NCI-H2227 treated with DMSO at 0.1 percent for 48 hours (cell line): Measurements from ENCODE around the gene NEK7.

ENCODE experiments used
- DNase-seq: peaks from one replicate; lab custom pipeline; 2025; lab: John Stamatoyannopoulos, UW

The NEK7 gene

DNA sequence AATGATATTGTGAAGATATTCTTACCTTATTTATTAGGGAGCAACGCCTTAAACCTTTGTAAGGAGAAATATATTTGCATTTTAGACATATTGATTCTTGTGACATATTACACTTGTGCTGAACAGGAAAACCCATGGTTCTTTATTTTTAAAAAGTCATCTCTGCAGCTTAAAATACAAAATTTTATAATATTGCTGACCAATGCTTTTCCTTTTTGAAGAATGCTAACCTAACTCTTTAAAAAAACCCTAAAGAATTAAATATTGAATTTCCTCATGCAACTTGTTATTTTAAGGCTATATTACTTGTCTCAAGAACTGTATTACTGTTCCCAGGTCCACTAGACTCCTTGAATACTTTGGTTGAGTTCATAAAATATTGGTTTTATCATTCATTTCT, 99.0 kb downstream of the NEK7 start:
- DNase-seq: no peak

DNA sequence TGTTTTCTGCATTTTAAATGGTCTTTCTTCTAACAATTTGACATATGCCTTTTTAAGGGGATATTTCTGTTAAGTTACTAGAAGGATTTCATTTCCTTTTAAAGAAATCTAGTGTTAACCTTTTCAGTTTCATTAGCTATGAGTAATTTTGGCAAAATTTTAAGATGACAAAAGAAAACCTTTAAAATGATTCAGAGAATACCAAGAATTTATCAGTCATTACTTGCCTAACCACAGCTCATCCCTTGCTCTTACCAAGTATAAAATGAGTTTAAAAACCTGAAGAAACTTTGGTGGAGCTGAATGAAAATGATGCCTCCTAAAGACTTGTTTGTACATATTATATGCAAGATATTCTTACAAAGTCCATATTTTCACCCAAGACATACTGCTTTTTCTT, 101.7 kb downstream of the NEK7 start:
- no peak for DNase-seq

DNA sequence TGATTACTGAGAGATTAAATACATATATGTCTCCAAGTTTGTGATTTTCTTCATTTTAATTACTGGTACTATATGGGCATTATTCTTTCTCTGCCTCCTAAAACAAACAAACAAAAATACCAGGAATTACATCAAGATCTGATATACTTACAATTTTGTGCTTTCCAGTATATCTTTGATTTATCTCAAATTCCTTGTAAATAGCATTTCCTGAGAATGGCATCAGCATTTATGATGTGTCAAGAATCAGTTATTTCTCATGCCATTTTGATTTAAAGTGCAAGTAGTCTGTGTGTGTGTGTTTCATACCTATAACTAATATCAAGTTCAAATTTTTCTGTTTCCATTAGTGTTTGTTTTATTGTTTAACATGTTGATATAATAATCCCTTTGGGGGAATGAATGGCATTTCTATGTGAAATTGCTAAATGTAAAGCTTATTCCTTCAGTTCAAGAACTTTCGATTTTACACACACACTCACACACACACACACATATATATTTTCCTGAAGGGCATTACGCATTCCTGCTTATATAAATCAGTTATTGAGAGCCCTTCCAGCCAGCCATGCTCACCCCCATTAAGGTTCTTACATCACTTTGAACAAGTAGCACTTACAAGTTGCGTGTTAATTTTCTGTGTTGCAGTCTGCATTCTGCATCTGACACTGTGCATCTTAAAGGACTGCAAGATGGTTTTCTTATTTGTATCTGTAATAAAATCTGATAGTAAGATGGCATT, 102.7 kb downstream of the NEK7 start:
- DNase-seq: no peak

DNA sequence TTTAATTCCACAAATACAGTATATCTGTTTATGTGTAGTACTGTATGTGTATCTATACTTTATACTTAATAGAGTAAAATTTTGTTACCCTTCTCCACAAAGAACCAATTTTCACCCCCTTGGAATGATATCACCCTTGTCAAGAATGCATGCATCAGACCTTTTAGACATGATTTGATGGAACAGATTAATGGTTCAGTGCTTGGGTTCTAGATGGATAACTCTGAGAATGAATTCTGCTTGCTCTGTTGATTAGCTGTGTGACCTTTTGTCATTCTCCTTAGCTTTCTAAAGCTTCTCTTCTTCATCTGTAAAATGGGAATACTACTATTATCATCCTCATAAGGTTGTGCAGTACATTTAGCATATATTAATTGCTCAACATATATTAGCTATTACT, 105.1 kb downstream of the NEK7 start:
- no peak for DNase-seq

- DNase-seq: no peak
Measured at GRCh38 chr1:198263186-198263585, 106.4 kb downstream of the NEK7 start.

GRCh38 chr1:198264282-198264681, 107.5 kb downstream of the NEK7 start:
- DNase-seq: no peak

DNA sequence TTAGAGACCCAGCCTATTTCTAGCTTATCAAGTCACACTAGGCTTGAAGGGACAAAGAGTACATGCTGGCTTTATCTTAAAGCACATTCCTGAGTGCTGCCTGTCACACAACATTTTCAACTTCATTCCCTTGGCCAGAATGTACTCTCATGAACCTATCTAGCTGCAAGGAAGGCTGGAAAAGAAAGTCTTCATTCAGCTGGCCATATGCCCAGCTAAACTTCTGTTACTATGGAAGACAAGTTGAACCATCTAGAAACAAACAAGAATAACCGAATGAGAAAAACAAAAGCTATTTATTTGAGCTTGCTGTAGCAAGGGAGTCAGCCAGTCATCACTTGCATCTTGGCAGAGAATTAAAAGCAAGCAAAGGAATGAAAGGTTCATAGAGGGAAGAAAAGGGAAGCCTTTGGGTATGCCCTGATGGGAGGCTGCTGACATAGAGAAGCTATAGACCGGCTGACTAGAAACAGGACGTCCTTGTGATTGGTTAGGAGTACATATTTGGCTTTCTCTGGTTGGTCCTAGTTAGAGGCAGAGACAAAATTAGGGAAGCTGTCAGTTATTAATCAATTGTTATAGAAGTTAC, 108.4 kb downstream of the NEK7 start:
- no peak for DNase-seq

DNA sequence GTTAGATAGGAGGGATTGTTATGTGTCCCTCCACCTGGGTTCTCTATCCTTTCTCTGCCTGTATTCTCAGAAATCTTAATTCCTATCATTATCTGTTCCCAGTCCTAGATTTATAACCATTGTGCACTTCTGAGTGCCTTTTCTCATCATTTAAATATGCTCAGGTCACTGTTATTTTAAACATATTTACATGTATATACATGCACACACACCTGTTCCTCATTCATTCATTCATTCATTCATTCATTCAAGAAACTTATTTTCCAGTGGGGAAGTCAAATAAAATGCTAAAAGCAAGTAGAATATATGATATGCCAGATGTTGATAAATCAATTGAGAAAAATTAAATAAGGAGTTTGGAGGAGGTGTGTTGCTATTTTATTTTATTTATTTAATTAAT, 110.3 kb downstream of the NEK7 start:
- no peak for DNase-seq

- DNase-seq: no peak
Measured at GRCh38 chr1:198267921-198268320, 111.1 kb downstream of the NEK7 start.

DNA sequence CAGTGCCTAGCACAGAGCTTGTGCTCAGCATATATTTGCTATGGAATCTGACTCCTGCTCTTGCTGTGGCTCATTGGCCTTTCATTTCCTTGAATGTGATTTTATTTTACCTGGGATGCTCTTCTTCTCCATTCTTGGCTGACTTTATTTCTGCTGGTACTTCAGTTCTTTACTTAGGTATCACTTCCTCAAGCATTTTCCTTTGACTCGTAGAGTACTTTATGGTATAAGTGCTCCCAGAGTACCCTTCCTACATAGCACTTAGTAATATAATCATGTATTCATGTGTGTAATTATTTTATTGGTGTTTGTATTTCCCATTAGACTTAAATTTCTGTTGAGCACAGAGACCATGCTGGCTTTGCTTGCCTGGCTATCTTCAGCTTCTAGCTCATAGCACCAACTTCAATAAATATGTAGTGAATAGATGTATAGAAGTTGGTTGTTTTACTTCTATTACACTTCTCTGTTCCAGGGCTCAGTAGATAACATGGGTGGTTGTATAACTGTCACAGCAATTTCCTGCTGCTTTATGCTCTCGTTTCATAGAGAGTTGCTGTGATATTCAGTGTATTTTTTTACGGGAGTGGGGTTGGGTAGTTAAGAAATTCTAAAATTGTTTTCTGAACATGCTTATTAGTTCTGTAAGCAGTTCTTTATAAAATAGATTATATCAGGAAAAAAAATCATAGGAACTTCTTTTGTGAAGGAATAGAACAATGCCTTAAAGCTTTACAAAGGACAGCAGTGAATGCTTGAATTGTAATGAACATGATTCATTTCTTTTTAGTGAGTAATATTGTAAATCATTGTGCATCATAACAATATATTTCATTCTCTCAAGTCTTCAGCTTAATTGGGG, 112.2 kb downstream of the NEK7 start:
- no peak for DNase-seq

GRCh38 chr1:198269646-198269940, 112.8 kb downstream of the NEK7 start:
- no peak for DNase-seq

DNA sequence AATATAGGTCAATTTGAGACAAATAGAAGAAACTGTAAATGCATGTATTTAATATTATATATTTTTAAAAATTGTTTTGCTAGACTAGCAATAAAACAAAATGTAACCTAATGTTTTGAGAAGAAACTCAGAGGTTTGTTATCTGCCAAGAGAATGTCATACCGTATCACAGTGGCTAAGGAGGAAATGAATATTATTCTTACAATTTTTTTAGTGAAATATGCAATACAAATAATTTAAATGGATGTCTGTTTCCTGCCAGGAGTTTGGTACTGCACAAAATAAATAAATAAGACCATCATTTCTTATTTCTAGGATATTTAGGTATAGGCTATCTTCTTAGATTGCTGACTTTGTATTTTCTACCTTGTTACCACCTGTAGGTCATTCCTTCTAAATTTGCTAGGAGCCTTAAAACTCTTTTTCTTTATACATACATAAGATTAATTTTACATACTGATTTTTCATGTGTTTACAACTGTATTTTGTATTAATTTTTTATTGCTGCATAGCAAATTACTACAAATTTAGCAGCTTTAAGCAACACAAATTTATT, 113.6 kb downstream of the NEK7 start:
- DNase-seq: no peak

DNA sequence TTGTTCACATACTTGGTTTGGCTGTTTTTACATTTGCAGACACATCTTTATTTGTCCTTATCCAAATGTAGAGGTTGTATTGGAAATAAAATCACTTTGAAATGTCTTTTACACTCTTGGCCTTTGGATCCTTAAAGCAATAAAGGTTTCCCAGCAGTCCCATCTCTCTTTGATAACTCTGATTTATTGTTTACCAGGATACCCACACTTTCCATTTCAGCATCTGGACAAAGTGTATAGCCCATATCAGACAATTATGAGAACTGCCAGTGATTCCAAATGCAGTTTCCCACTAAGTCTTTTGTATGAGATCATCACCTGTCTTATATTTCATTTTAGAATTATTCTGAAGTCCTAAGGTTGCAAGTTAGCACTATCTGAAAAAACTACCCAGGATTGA, 114.7 kb downstream of the NEK7 start:
- no peak for DNase-seq

- no peak for DNase-seq
Measured at GRCh38 chr1:198272492-198272891, 115.7 kb downstream of the NEK7 start.

DNA sequence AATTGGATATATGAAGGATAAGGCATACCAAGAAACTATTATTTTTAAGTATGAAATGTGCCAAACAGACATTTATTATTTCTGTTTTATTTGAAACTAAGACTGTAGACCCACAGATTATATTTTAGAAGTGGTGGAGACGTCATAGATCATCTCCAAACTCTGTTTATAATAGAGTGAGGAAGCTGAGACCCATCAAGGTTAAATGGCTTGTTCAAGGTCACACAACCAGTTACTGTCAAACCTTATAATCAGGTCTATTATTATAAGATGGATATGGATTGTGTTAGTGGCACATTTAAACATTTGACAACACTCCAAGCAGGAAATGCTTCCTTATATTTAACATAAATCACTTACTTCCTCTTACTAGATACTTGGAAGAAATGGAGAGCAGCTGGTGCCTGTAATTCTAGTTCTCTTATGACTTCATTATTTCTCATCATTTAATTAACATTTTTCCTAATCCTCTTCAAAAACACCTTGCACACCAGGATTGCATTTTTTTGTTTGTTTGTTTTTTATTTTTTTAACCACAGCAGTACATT, 117.0 kb downstream of the NEK7 start:
- no peak for DNase-seq

- no peak for DNase-seq
Measured at GRCh38 chr1:198275597-198275996, 118.8 kb downstream of the NEK7 start.

DNA sequence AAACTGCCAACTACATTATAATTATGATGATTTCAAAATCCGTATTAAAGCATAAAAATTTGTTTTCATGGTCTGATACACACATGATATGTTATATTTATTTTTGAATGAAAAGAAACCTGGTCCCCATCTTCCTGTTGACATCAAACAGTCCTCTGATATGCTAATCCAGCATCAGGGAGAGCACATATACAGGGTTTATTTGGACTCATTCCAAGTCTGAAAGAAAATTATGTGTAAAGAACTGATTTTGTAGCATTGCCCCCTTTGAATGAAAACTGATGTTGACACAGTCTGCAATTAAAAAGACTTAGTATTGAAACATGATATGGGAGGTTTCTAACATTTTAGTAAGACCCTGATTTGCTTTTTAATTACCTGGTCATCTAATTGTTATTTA, 119.4 kb downstream of the NEK7 start:
- no peak for DNase-seq

DNA sequence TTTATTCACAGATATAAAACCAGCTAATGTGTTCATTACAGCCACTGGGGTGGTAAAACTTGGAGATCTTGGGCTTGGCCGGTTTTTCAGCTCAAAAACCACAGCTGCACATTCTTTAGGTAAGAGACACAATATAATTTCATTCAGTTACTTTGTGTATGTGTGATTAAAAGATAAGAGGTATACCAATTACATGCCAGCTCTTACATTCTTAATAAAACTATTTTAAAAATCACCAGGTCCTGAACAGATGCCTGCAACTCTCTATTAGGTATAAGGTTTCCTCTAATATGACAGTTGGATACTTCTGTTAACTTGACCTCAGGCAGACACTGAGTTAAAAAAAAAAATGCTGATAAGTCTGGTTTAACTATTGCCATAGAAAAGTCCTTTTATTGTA, 122.1 kb downstream of the NEK7 start:
- DNase-seq: no peak

GRCh38 chr1:198280080-198280479, 123.3 kb downstream of the NEK7 start:
- no peak for DNase-seq

DNA sequence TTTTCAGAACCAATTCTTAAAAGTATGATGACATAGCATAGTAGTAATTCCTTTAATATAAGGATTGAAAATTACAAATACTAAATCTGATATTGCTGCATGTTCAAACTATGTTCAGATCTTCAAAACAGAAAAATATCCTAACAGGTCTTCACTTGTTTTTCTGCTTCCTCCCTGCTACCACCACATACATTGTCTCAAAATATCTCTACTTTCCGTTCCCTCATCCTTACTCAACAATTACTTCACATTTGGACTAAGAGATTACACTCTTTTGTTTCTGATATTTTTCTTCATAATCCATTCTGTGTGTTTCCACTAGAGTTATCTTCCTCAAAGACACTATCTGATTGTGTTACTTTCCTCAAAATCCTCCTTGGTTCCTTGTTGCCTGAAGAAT, 125.1 kb downstream of the NEK7 start:
- no peak for DNase-seq

- DNase-seq: no peak
Measured at GRCh38 chr1:198283222-198283621, 126.4 kb downstream of the NEK7 start.

DNA sequence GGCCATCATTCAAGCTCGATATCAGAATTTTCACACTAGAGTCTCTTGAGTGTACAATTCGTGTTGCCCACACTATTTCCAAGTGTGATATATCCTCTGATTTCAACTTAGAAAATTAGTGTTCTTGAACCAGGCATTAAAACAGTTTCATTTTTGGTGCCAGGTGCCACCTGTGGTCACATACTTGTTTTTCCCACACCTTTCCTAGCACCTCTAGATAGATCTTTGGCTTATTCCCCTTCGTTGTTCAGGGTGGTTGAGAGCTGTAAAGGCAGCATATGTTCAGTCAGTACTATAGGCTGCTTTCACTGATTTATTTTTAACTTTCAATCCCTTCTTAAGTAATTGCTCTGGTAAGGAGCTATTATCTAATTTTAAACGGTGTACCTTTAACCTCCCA, 131.1 kb downstream of the NEK7 start:
- peak; percentile 77 for DNase-seq
